Liver (tissue), 9 donors: ENCODE data around the gene ZNF493. TPM values are rescaled to one million over a fixed set of nuclear protein-coding genes. Genes with fewer than 3 reads are reported as not detected.
A peak's percentile ranks its signal among the peaks of the same experiment; 100 is the strongest.

Source experiments
- DNase-seq: peaks from one replicate; pipeline ENCODE4 v3.0.0-alpha.2; 2017; ENCODE audit warnings: low spot score
- H3K27ac ChIP-seq, 2 donors: one replicate each; pipeline ENCODE4 v1.7.0; 2013; ENCODE audit warnings: inconsistent platforms in 2 of 2, low read length in 2 of 2, control low read depth in 1 of 2, low read depth in 1 of 2, mild to moderate bottlenecking in 1 of 2
- H3K27me3 ChIP-seq, 4 donors: one replicate each; pipeline versions ENCODE4 v1.6.1 to v1.7.0; 2013; ENCODE audit warnings: low read length in 3 of 4, inconsistent platforms in 1 of 4, mild to moderate bottlenecking in 1 of 4, moderate library complexity in 1 of 4; ENCODE audit not compliant: control insufficient read depth in 4 of 4, insufficient read depth in 4 of 4
- H3K36me3 ChIP-seq, 4 donors: one replicate each; pipeline versions ENCODE4 v1.6.1 to v1.7.0; 2013; ENCODE audit warnings: low read length in 3 of 4, mild to moderate bottlenecking in 3 of 4, low read depth in 1 of 4, moderate library complexity in 1 of 4; ENCODE audit not compliant: control insufficient read depth in 4 of 4, insufficient read depth in 3 of 4
- H3K4me1 ChIP-seq, 4 donors: one replicate each; pipeline versions ENCODE4 v1.6.1 to v1.7.0; 2013; ENCODE audit warnings: low read length in 3 of 4, mild to moderate bottlenecking in 3 of 4, moderate library complexity in 1 of 4; ENCODE audit not compliant: control insufficient read depth in 4 of 4, insufficient read depth in 4 of 4
- H3K4me3 ChIP-seq, 3 donors: one replicate each; pipeline versions ENCODE4 v1.6.1 to v1.7.0; 2013; ENCODE audit warnings: low read length in 3 of 3, control low read depth in 1 of 3, low read depth in 1 of 3, mild to moderate bottlenecking in 1 of 3
- H3K9ac ChIP-seq, 2 donors: one replicate each; pipeline ENCODE4 v1.7.0; 2013; ENCODE audit warnings: low read length in 2 of 2, mild to moderate bottlenecking in 2 of 2, moderate library complexity in 2 of 2, control low read depth in 1 of 2, low read depth in 1 of 2
- H3K9me3 ChIP-seq, 4 donors: one replicate each; pipeline versions ENCODE4 v1.6.1 to v1.7.0; 2013; ENCODE audit warnings: low read length in 3 of 4; ENCODE audit not compliant: control insufficient read depth in 4 of 4
- ATF3 ChIP-seq: IDR thresholded peaks from 2 replicates; pipeline ENCODE4 v1.6.1; 2016; ENCODE audit warnings: antibody characterized with exemption
- EGR1 ChIP-seq, 2 donors: IDR thresholded peaks; 2 replicates each; pipeline ENCODE4 v1.6.1; 2016 to 2018; ENCODE audit warnings: antibody characterized with exemption in 2 of 2, low read depth in 2 of 2
- FOXA1 ChIP-seq: IDR thresholded peaks from 2 replicates; pipeline ENCODE4 v1.6.1; 2016; ENCODE audit warnings: antibody characterized with exemption
- FOXA2 ChIP-seq: IDR thresholded peaks from 2 replicates; pipeline ENCODE4 v1.6.1; 2016; ENCODE audit warnings: antibody characterized with exemption
- HNF4A ChIP-seq, 2 donors: conservative IDR thresholded peaks; 2 replicates each; pipeline ENCODE4 v1.6.1; 2016; ENCODE audit warnings: antibody characterized with exemption in 2 of 2, mild to moderate bottlenecking in 2 of 2
- HNF4G ChIP-seq: IDR thresholded peaks from 2 replicates; pipeline ENCODE4 v1.6.1; 2016; ENCODE audit warnings: antibody characterized with exemption
- JUND ChIP-seq, 2 donors: IDR thresholded peaks; 2 replicates each; pipeline ENCODE4 v1.6.1; 2016; ENCODE audit warnings: antibody characterized with exemption in 2 of 2
- MAX ChIP-seq: IDR thresholded peaks from 2 replicates; pipeline ENCODE4 v1.6.1; 2016; ENCODE audit warnings: antibody characterized with exemption
- NR2F2 ChIP-seq: IDR thresholded peaks from 2 replicates; pipeline ENCODE4 v1.6.1; 2016; ENCODE audit warnings: antibody characterized with exemption
- RAD21 ChIP-seq, 2 donors: IDR thresholded peaks; 2 replicates each; pipeline ENCODE4 v1.6.1; 2016; ENCODE audit warnings: antibody characterized with exemption in 2 of 2, mild to moderate bottlenecking in 2 of 2
- REST ChIP-seq: IDR thresholded peaks from 2 replicates; pipeline ENCODE4 v1.6.1; 2016; ENCODE audit warnings: antibody characterized with exemption, mild to moderate bottlenecking
- RXRA ChIP-seq, 2 donors: IDR thresholded peaks; 2 replicates each; pipeline ENCODE4 v1.6.1; 2017 to 2018; ENCODE audit warnings: antibody characterized with exemption in 2 of 2, mild to moderate bottlenecking in 1 of 2
- SP1 ChIP-seq: IDR thresholded peaks from 2 replicates; pipeline ENCODE4 v1.6.1; 2018; ENCODE audit warnings: antibody characterized with exemption, mild to moderate bottlenecking
- TAF1 ChIP-seq: conservative IDR thresholded peaks from 2 replicates; pipeline ENCODE4 v1.6.1; 2016; ENCODE audit warnings: antibody characterized with exemption, mild to moderate bottlenecking
- YY1 ChIP-seq: IDR thresholded peaks from 2 replicates; pipeline ENCODE4 v1.6.1; 2016; ENCODE audit warnings: antibody characterized with exemption, mild to moderate bottlenecking
- ZBTB33 ChIP-seq: IDR thresholded peaks from 2 replicates; pipeline ENCODE4 v1.6.1; 2016; ENCODE audit warnings: antibody characterized with exemption
- WGBS: extraction: QIAGEN DNeasy Blood & Tissue Kit; methylation state at CpG from one replicate; pipeline ENCODE4 v1.1.7; 2013; 5-methylcytosine and 5-hydroxymethylcytosine counted together
- polyA plus RNA-seq, 2 donors: library from polyadenylated mRNA; stranded (reverse) in 1 of 2; unstranded in 1 of 2; fragments of 200-250 nt in 1 of 2; fragments of >200 nt in 1 of 2; fragmentation: Nextera tagmentation in 1 of 2; extraction: Ambion mirVana in 1 of 2; gene quantifications; one replicate each; pipeline versions ENCODE4 v1.2.1 to v1.2.3, GENCODE V29; 2013 to 2015
- total RNA-seq, 2 donors: library from RNA; depleted of rRNA; stranded (reverse); fragments of >200 nt; gene quantifications; one replicate each; pipeline ENCODE4 v1.2.3, GENCODE V29; 2014
- donor health status: healthy.
- donor health status: healthy.
- donor health status: healthy.
- donor health status: healthy.
- donor health status: healthy.

ZNF493 gene
- total and polyA plus RNA-seq, 4 donors: 1.2 to 15.4 (median 9.6) TPM

- no peak overlapping the region for H3K9ac ChIP-seq
- WGBS: 89% methylated on average over 1 of the region's 1 CpG
- H3K36me3 ChIP-seq: peaks cover 6 to 41% (median 23%) of the 10 kb centered on the region in 4 donors
- no peak overlapping the region for H3K4me3 ChIP-seq
- no peak for TF ChIP-seq FOXA2
- no peak for TF ChIP-seq ATF3
- no peak for TF ChIP-seq RXRA (IDR thresholded peaks at IDR 0.05)
- TF ChIP-seq HNF4A (conservative IDR thresholded peaks at IDR 0.05): no peak
- TF ChIP-seq TAF1: no peak
- no peak for TF ChIP-seq JUND (IDR thresholded peaks at IDR 0.05)
- no peak for TF ChIP-seq ZBTB33
- TF ChIP-seq RAD21 (IDR thresholded peaks at IDR 0.05): no peak
- TF ChIP-seq MAX: no peak
- no peak for TF ChIP-seq EGR1 (IDR thresholded peaks at IDR 0.05; ENCODE audit: low read depth in 2 of 2)
- no peak for TF ChIP-seq NR2F2
- TF ChIP-seq HNF4G: no peak
- no peak for TF ChIP-seq SP1
- H3K27me3 ChIP-seq: no peaks in the 10 kb centered on the region
- peaks cover 5 to 10% (median 7%) of the 10 kb centered on the region in 4 donors for H3K9me3 ChIP-seq
- DNase-seq: no peak
- H3K27ac ChIP-seq: no peak overlapping the region
- H3K4me1 ChIP-seq: no peaks in the 10 kb centered on the region
Observed at GRCh38 chr19:21410166-21410565, 13.2 kb downstream of the ZNF493 start.

- no peak for DNase-seq
- H3K4me3 ChIP-seq: peak overlapping the region in 2 of 3 donors; percentile 42 to 59
- no peaks in the 10 kb centered on the region for H3K27me3 ChIP-seq
- no peaks in the 10 kb centered on the region for H3K4me1 ChIP-seq
- TF ChIP-seq HNF4A (conservative IDR thresholded peaks at IDR 0.05) (no peak), TAF1 (no peak), ATF3 (no peak), NR2F2 (no peak), EGR1 (IDR thresholded peaks at IDR 0.05; ENCODE audit: low read depth in 2 of 2) (no peak), MAX (no peak)
- H3K9ac ChIP-seq: no peak overlapping the region
- H3K36me3 ChIP-seq: peaks cover 0 to 16% (median 9%) of the 10 kb centered on the region in 4 donors
- H3K27ac ChIP-seq: no peak overlapping the region
- peaks cover 25 to 71% (median 42%) of the 10 kb centered on the region in 4 donors for H3K9me3 ChIP-seq
Observed at GRCh38 chr19:21422244-21422643, 25.3 kb downstream of the ZNF493 start.

GRCh38 chr19:21423057-21424041 lies 26.4 kb downstream of the ZNF493 start:
- DNase-seq: no peak
- no peak overlapping the region for H3K27ac ChIP-seq
- H3K9ac ChIP-seq: no peak overlapping the region
- H3K27me3 ChIP-seq: no peaks in the 10 kb centered on the region
- H3K4me1 ChIP-seq: no peaks in the 10 kb centered on the region
- peak overlapping the region in 2 of 3 donors; percentile 31 to 53 for H3K4me3 ChIP-seq
- H3K9me3 ChIP-seq: peaks cover 30 to 74% (median 41%) of the 10 kb centered on the region in 4 donors
- WGBS: 94% methylated on average over 1 of the region's 1 CpG
- H3K36me3 ChIP-seq: peaks cover 0 to 12% (median 3%) of the 10 kb centered on the region in 4 donors
- TF ChIP-seq FOXA1 (no peak), REST (no peak), HNF4A (conservative IDR thresholded peaks at IDR 0.05) (no peak), ZBTB33 (no peak), TAF1 (no peak), NR2F2 (no peak), SP1 (no peak), RAD21 (IDR thresholded peaks at IDR 0.05) (no peak), YY1 (no peak), MAX (no peak)
